ENCODE results near the gene ADAMTSL1. TPM values are rescaled to one million over a fixed set of nuclear protein-coding genes. Genes with fewer than 3 reads are reported as not detected.
"Not testable (repeated sequence)": the region's sequence is repeated elsewhere in the genome, so short reads cannot be mapped to it uniquely, and the experiment has no call there.

The ADAMTSL1 gene
- total RNA-seq, 2 experiments from 2014 or later: not detected

- Mint-ChIP-seq H3K27ac (no peak overlapping the region), H3K4me1 (no peaks in the 10 kb centered on the region), H3K4me3 (no peak overlapping the region), H3K27me3 (no peaks in the 10 kb centered on the region), H3K9me3 (no peaks in the 10 kb centered on the region), H3K36me3 (ENCODE audit: low read depth) (no peaks in the 10 kb centered on the region)
- POLR2A ChIA-PET: no interaction called here
- CTCF ChIA-PET: no interaction called here
- DNase-seq: no peak
These were observed 454.8 kb downstream of the ADAMTSL1 start for GRCh38 chr9:18928711-18929110.

- H3K9me3 Mint-ChIP-seq; DNase-seq; H3K4me1 Mint-ChIP-seq; CTCF ChIA-PET; H3K27me3 Mint-ChIP-seq; H3K36me3 Mint-ChIP-seq (ENCODE audit: low read depth); H3K4me3 Mint-ChIP-seq; H3K27ac Mint-ChIP-seq; POLR2A ChIA-PET: not testable (repeated sequence)
These were observed 456.7 kb downstream of the ADAMTSL1 start for GRCh38 chr9:18930611-18931010.

DNA sequence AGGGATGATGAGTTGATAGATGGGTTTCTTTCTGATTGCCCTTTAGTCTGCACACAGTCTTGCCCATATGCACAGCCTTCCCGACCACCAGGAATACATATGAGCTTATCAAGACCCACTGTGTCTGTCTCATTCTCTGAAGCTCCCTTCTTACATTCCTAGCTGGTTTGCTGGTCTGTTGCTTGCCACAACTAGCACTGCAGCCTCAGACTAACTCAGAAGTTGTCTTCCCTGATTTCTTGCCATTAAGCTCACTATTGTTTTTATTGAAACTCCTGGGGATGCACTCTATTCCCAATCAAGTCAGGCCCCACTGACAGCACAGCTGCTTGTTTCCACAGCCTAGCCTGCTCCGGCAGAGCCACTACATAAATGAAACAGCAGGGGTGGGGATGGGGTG lies 461.6 kb downstream of the ADAMTSL1 start:
- peaks cover 1% of the 10 kb centered on the region for H3K27me3 Mint-ChIP-seq
- no peak for DNase-seq

GRCh38 chr9:18936094-18936871 lies 462.3 kb downstream of the ADAMTSL1 start:
- Mint-ChIP-seq H3K9me3 (no peaks in the 10 kb centered on the region), H3K4me1 (no peaks in the 10 kb centered on the region), H3K27ac (no peak overlapping the region), H3K4me3 (no peak overlapping the region), H3K36me3 (ENCODE audit: low read depth) (no peaks in the 10 kb centered on the region), H3K27me3 (peaks cover 1% of the 10 kb centered on the region)
- CTCF ChIA-PET: interaction anchor here (0.6 kb wide), 1 partner anchor 244 kb away, joined by 8 read pairs; no protein-coding TSS in a partner anchor
- no peak for DNase-seq
- POLR2A ChIA-PET: no interaction called here

More for the DNA sequence above, 461.6 kb downstream of the ADAMTSL1 start:
- Mint-ChIP-seq H3K9me3 (no peaks in the 10 kb centered on the region), H3K36me3 (ENCODE audit: low read depth) (no peaks in the 10 kb centered on the region), H3K4me1 (no peaks in the 10 kb centered on the region), H3K27ac (no peak overlapping the region), H3K4me3 (no peak overlapping the region)
- POLR2A ChIA-PET: no interaction called here
- CTCF ChIA-PET: interaction anchor here (0.6 kb wide), 1 partner anchor 245 kb away, joined by 8 read pairs; no protein-coding TSS in a partner anchor

DNA sequence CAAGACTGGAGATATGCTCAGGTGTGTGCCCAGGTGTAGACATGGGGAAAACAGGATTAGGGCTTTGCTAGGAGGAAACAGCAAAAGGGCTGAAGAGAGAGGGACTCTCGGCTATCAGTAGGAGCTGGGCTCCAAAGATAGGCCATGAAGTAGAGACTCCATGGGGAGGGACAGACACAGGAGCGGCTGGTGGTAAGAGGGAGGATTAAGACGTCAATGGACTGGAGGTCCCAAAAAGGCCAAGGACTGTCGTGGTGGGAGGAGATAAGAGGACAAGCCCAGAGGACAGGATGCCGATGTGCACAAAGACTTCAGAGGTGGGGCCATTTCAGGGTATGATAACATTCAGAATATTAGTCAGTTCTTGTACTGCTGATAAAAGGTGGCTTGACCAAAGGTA lies 466.0 kb downstream of the ADAMTSL1 start:
- CTCF ChIA-PET: no interaction called here
- DNase-seq: no peak
- POLR2A ChIA-PET: no interaction called here

GRCh38 chr9:18941060-18941740 lies 467.2 kb downstream of the ADAMTSL1 start:
- Mint-ChIP-seq H3K36me3 (ENCODE audit: low read depth) (no peaks in the 10 kb centered on the region), H3K27ac (no peak overlapping the region), H3K27me3 (peaks cover 8% of the 10 kb centered on the region), H3K4me3 (no peak overlapping the region), H3K4me1 (no peaks in the 10 kb centered on the region), H3K9me3 (no peaks in the 10 kb centered on the region)
- POLR2A ChIA-PET: no interaction called here
- CTCF ChIA-PET: no interaction called here
- DNase-seq: no peak

More for the DNA sequence above, 466.0 kb downstream of the ADAMTSL1 start:
- Mint-ChIP-seq H3K27me3 (peaks cover 3% of the 10 kb centered on the region), H3K9me3 (no peaks in the 10 kb centered on the region), H3K4me3 (no peak overlapping the region), H3K36me3 (ENCODE audit: low read depth) (no peaks in the 10 kb centered on the region), H3K4me1 (no peaks in the 10 kb centered on the region), H3K27ac (no peak overlapping the region)

DNA sequence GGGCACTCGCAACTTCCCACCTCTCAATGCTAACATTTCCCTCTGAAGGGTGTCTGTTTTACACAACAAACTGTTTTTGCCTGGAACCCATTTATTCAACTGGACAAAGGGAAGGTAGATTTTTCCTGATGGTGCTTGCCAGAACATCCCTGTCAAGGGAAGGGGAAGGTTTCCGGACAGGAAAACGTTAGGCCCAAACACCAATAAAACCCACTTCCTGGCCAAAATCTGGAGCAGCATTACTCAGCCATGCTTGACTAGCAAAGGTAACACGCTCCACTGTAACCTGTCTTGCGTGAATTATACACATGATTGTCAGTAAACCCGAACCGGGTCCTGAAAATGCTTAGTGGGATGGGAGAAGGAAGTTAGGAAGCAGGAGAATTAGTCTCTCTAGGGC lies 468.8 kb downstream of the ADAMTSL1 start:
- no peak overlapping the region for H3K4me3 Mint-ChIP-seq
- no peaks in the 10 kb centered on the region for H3K36me3 Mint-ChIP-seq (ENCODE audit: low read depth)
- DNase-seq: no peak
- ChIA-PET POLR2A (no interaction called here), CTCF (no interaction called here)
- no peaks in the 10 kb centered on the region for H3K9me3 Mint-ChIP-seq
- no peaks in the 10 kb centered on the region for H3K4me1 Mint-ChIP-seq
- H3K27ac Mint-ChIP-seq: no peak overlapping the region
- peaks cover 6% of the 10 kb centered on the region for H3K27me3 Mint-ChIP-seq

DNA sequence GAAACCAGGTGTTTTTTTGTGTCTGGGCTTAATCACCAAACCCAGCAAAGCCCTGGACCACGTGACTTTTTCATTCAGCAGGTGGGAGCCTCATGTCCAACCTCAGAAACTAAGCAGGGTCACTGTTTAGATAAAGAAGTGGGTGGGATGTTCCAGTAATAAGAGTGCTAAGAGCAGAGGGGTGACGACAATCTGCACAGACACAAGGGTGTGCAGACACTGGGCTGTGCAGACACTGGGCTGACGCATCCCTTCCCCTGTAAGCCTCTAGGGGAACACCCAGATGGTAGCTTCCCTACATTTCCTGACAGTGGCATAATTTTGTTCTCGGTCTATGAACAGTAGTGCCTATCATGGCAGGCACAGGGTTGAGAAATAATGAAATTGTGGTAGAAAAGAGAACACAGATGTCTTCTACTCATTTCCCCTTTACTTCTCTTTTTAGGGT lies 474.0 kb downstream of the ADAMTSL1 start:
- ChIA-PET POLR2A (no interaction called here), CTCF (no interaction called here)
- H3K4me3 Mint-ChIP-seq: no peak overlapping the region
- DNase-seq: no peak
- H3K9me3 Mint-ChIP-seq: no peaks in the 10 kb centered on the region
- H3K27me3 Mint-ChIP-seq: peaks cover 8% of the 10 kb centered on the region
- H3K27ac Mint-ChIP-seq: no peak overlapping the region
- H3K4me1 Mint-ChIP-seq: no peaks in the 10 kb centered on the region
- H3K36me3 Mint-ChIP-seq (ENCODE audit: low read depth): no peaks in the 10 kb centered on the region

DNA sequence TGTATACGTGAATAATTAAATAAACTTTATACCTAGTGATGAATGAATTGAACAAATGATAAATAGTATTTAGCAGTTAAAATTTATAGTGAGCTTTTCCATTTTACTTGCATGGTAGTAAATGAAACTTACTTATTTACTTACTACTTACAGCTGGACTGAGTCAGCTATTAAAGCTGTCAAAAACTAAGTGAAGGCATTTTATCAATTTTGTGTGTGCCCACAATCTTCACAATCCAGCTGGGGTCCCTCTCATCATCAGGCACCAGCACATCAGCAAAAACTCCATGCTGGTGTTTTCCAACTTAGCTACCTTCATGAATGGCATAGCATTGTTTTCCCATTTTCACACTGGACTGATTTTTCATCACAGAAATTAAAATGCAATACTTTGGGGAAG lies 478.0 kb downstream of the ADAMTSL1 start:
- Mint-ChIP-seq H3K4me1 (no peaks in the 10 kb centered on the region), H3K36me3 (ENCODE audit: low read depth) (no peaks in the 10 kb centered on the region), H3K27me3 (peaks cover 4% of the 10 kb centered on the region), H3K4me3 (no peak overlapping the region), H3K9me3 (no peaks in the 10 kb centered on the region), H3K27ac (no peak overlapping the region)
- no peak for DNase-seq
- ChIA-PET CTCF (no interaction called here), POLR2A (no interaction called here)

DNA sequence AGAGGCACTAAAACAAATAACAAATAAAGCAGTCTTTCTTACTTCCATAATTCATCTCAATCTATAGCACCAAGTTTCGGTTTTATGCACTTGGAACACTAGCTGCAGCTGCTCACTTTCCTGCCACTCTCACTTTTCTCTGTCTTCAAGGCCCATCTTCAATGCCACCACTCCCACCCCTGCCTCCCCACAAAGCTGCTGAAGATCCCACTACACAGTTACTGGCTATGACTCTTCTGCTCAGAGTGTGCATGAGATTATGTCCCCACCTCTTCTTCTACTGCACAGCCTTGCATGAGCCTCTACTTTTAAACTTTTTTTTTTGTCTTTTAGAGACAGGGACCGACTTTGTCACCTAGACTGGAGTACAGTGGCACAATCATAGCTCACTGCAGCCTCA lies 481.7 kb downstream of the ADAMTSL1 start:
- H3K4me3 Mint-ChIP-seq: no peak overlapping the region
- POLR2A ChIA-PET: no interaction called here
- no peaks in the 10 kb centered on the region for H3K4me1 Mint-ChIP-seq
- DNase-seq: no peak
- H3K27me3 Mint-ChIP-seq: peaks cover 6% of the 10 kb centered on the region
- CTCF ChIA-PET: interaction anchor here (1.0 kb wide), 1 partner anchor 59 kb away, joined by 3 read pairs; no protein-coding TSS in a partner anchor
- H3K36me3 Mint-ChIP-seq (ENCODE audit: low read depth): no peaks in the 10 kb centered on the region
- no peaks in the 10 kb centered on the region for H3K9me3 Mint-ChIP-seq
- no peak overlapping the region for H3K27ac Mint-ChIP-seq

Small RNA genes within 50 kb of the gene (microRNA-seq; reads per million reads assigned to microRNA genes)
- not detected for gene MIR3152 (ENCODE audit: borderline microRNAs expressed, borderline replicate concordance)
